GM13976 (cell line): ENCODE results near the gene PSTPIP2.

Source experiments
- DNase-seq: peaks from one replicate; pipeline ENCODE4 v3.0.0; 2012; ENCODE audit warnings: low spot score
- in situ Hi-C: fragments of 300-500 bp; cut with MboI; formaldehyde crosslinking; loops from one replicate; pipeline ENCODE4 v1.12.0; 2022; ENCODE audit warnings: low sequenced_read_pairs, mixed read lengths, inconsistent platforms; ENCODE audit not compliant: unreplicated experiment
- TF ChIP-seq, protein P1 (sequence below): IDR thresholded peaks from 2 replicates; pipeline ENCODE4 v1.5.1; 2012; ENCODE audit warnings: borderline replicate concordance, mild to moderate bottlenecking; ENCODE audit not compliant: insufficient read depth; ENCODE audit errors: extremely low read depth, missing control alignments, control extremely low read depth

PSTPIP2 gene

DNA sequence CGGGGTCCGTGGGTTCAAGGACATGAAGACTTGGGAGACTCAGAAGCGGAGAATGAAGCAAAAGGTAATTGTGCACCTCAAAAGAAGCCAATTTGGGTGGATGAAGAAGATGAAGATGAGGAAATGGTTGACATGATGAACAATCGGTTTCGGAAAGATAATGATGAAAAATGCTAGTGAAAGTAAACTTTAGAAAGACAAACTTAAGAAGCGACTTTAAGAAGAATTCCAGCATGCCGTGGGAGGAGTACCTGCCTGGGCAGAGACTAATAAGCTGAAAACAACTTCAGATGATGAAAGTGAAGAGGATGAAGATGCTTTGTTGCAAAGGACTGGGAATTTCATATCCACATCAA is 43.5 kb downstream of the PSTPIP2 start:
- DNase-seq, result no peak
- TF ChIP-seq, protein P1, sequence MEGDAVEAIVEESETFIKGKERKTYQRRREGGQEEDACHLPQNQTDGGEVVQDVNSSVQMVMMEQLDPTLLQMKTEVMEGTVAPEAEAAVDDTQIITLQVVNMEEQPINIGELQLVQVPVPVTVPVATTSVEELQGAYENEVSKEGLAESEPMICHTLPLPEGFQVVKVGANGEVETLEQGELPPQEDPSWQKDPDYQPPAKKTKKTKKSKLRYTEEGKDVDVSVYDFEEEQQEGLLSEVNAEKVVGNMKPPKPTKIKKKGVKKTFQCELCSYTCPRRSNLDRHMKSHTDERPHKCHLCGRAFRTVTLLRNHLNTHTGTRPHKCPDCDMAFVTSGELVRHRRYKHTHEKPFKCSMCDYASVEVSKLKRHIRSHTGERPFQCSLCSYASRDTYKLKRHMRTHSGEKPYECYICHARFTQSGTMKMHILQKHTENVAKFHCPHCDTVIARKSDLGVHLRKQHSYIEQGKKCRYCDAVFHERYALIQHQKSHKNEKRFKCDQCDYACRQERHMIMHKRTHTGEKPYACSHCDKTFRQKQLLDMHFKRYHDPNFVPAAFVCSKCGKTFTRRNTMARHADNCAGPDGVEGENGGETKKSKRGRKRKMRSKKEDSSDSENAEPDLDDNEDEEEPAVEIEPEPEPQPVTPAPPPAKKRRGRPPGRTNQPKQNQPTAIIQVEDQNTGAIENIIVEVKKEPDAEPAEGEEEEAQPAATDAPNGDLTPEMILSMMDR, result no peak
- in situ Hi-C loops, result no loop called here

DNA sequence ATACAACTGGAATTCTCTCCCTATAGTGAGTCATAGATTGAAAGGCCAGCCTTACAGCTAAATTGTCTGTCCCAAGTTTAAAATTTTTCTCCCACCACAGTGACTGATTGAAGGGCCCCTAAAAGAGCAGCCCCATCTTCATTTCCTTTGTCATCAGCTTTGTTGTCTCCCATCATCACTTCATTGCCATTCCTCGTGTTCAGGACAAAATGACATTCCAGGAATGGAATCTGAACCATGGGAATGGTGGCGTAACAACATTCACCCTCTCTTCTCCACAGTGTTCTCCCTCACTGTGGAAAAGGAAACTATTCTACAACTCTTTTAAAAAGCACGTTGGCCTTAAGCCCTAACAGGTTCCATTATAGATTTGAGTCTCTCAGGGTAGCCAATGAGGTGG is 52.1 kb downstream of the PSTPIP2 start:
- DNase-seq, result no peak
- in situ Hi-C loops, result no loop called here
- TF ChIP-seq, protein P1, result no peak

DNA sequence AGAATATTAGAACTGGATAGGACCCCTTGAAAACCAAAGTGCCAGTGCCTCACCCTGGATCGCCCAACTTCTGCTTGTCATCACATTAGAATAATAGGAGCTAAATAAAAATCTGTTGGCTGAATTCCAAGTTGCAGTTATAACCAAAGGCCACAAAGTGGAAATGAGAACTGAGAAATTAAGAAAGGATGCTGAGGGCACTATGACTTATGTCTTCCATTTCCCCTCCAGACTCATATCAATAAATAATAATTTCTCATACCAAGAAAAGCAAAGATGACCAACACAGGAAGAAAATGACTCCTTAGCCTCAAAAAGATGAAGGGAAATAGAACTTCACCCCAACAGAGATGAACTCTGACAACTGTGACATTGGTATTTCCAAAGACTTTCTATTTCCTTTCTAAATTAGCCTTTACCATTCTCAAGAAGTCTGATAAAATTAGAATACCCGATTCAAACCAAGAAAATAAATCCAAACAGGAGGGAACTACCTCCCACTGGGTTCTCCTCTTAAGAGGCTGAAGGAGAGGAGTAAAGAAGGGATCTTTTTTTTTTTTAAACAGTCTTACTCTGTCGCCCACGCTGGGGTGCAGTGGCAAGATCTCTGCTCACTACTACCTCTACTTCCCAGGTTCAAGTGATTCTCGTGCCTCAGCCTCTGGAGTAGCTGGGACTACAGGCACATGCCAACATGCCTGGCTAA is 58.4 kb downstream of the PSTPIP2 start:
- in situ Hi-C loops, result no loop called here
- TF ChIP-seq, protein P1, result no peak
- DNase-seq, result peak; percentile 25

- no peak for DNase-seq
- TF ChIP-seq, protein P1, result no peak
- in situ Hi-C loops, result no loop called here
Observed at GRCh38 chr18:46010676-46011075, 61.4 kb downstream of the PSTPIP2 start.

GRCh38 chr18:46010050-46010449 is 62.0 kb downstream of the PSTPIP2 start:
- TF ChIP-seq, protein P1, result no peak
- DNase-seq, result no peak
- in situ Hi-C loops, result no loop called here

GRCh38 chr18:46009125-46009840 is 62.8 kb downstream of the PSTPIP2 start:
- TF ChIP-seq, protein P1, result no peak
- in situ Hi-C loops, result no loop called here
- no peak for DNase-seq
